Measurements from ENCODE around the gene TNRC6B.

DNA sequence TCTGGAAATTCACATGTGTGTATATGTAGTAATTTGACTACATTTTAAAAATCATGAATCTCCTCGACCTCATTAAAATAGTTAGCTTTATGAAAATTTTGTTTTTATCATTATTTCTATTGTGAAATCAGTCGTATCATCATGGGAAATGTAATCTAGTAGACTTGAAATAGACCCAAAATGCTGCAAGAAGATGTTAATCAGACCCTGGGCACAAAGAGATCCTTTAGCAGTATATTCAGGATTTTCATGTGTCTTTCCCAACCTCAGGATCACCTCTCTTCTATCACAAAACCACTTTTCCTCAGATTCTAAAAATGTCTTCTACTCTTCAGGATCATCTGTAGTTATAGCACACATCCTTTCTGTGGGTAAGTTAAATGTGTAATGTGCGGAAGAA is 93.7 kb downstream of the TNRC6B start:
- TF ChIP-seq EZH2 (optimal IDR thresholded peaks at IDR 0.05; ENCODE audit: low read depth, low read length), result no peak
- TF ChIP-seq, protein P1, sequence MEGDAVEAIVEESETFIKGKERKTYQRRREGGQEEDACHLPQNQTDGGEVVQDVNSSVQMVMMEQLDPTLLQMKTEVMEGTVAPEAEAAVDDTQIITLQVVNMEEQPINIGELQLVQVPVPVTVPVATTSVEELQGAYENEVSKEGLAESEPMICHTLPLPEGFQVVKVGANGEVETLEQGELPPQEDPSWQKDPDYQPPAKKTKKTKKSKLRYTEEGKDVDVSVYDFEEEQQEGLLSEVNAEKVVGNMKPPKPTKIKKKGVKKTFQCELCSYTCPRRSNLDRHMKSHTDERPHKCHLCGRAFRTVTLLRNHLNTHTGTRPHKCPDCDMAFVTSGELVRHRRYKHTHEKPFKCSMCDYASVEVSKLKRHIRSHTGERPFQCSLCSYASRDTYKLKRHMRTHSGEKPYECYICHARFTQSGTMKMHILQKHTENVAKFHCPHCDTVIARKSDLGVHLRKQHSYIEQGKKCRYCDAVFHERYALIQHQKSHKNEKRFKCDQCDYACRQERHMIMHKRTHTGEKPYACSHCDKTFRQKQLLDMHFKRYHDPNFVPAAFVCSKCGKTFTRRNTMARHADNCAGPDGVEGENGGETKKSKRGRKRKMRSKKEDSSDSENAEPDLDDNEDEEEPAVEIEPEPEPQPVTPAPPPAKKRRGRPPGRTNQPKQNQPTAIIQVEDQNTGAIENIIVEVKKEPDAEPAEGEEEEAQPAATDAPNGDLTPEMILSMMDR (IDR thresholded peaks at IDR 0.05; ENCODE audit: low read length), result no peak
